Naive thymus-derived CD8-positive, alpha-beta T cell (primary cell): Measurements from ENCODE around the gene MSMB. TPM values are rescaled to one million over a fixed set of nuclear protein-coding genes. Genes with fewer than 3 reads are reported as not detected.
"Not testable (repeated sequence)": the region's sequence is repeated elsewhere in the genome, so short reads cannot be mapped to it uniquely, and the experiment has no call there.

Experiments used
- ATAC-seq, 2 donors: fragments of 150-1000 bp; cut with Tn5 transposase in 1 of 2; sonication (Bioruptor Pico), chemical (Tn5 transposase) in 1 of 2; 1 replicate in 1 of 2; 2 replicates in 1 of 2; pipeline ENCODE4 v1.10.0; 2021; ENCODE audit warnings: mild to moderate bottlenecking in 2 of 2, moderate library complexity in 2 of 2
- POLR2A ChIA-PET: fragments of 350-600 bp; sonication (Branson Sonifier 250); formaldehyde crosslinking; loops from one replicate; lab custom pipeline; 2021; ENCODE audit warnings: antibody characterized with exemption; lab: Charles Lee
- DNase-seq, 10 donors: peaks; one replicate each; pipeline versions ENCODE4 v3.0.0 to v3.0.0-alpha.2; 2020 to 2022
- H3K27ac Mint-ChIP-seq, 10 donors: one replicate each; pipeline ENCODE4 v1.8.0; 2020 to 2022; ENCODE audit warnings: mild to moderate bottlenecking in 10 of 10, mixed read lengths in 10 of 10, moderate library complexity in 4 of 10, inconsistent platforms in 1 of 10
- H3K27me3 Mint-ChIP-seq, 5 donors: one replicate each; pipeline ENCODE4 v1.8.0; 2021 to 2022; ENCODE audit warnings: mixed read lengths in 5 of 5
- H3K36me3 Mint-ChIP-seq, 3 donors: one replicate each; pipeline ENCODE4 v1.8.0; 2020 to 2022; ENCODE audit warnings: mixed read lengths in 3 of 3, mild to moderate bottlenecking in 2 of 3, inconsistent platforms in 1 of 3
- H3K4me1 Mint-ChIP-seq, 4 donors: one replicate each; pipeline ENCODE4 v1.8.0; 2021 to 2022; ENCODE audit warnings: mixed read lengths in 4 of 4
- H3K4me3 Mint-ChIP-seq, 10 donors: one replicate each; pipeline ENCODE4 v1.8.0; 2020 to 2022; ENCODE audit warnings: mild to moderate bottlenecking in 10 of 10, mixed read lengths in 10 of 10, moderate library complexity in 6 of 10, inconsistent platforms in 1 of 10
- H3K9me3 Mint-ChIP-seq, 9 donors: one replicate each; pipeline ENCODE4 v1.8.0; 2020 to 2022; ENCODE audit warnings: mixed read lengths in 9 of 9, mild to moderate bottlenecking in 3 of 9, inconsistent platforms in 1 of 9, moderate library complexity in 1 of 9
- polyA plus RNA-seq, 3 donors: library from polyadenylated mRNA; unstranded; fragments of 300-500 nt; fragmentation: Illumina TruSeq; gene quantifications; one replicate each; pipeline ENCODE4 v1.2.3, GENCODE V29; 2021
- total RNA-seq, 8 experiments: library from RNA in 2 of 8; stranded (reverse) in 2 of 8; gene quantifications; one replicate each; pipeline ENCODE4 v1.2.3 and lab custom pipeline; 2021 to 2026

Gene MSMB
- total RNA-seq (not detected), polyA plus RNA-seq (not detected), total RNA-seq (lab: John Stamatoyannopoulos, UW) (0 reads per million in 6 experiments)

GRCh38 chr10:46046261-46046660, at the start of gene MSMB:
TSS of gene MSMB (minus strand) at chr10:46046269. CDS start at chr10:46046237, 32 bp downstream.
- POLR2A ChIA-PET: no interaction called here
- peak within 1 kb of the TSS in 2 of 10 donors; percentile 4 to 11 for H3K27ac Mint-ChIP-seq
- H3K36me3 Mint-ChIP-seq: no peaks in the 10 kb centered on the region
- no peak for DNase-seq
- no peak for ATAC-seq
- H3K9me3 Mint-ChIP-seq: no peaks in the 10 kb centered on the region
- H3K27me3 Mint-ChIP-seq: no peaks in the 10 kb centered on the region
- no peak within 1 kb of the TSS for H3K4me3 Mint-ChIP-seq
- H3K4me1 Mint-ChIP-seq: peaks cover 0 to 4% (median 2%) of the 10 kb centered on the region in 4 donors

- Mint-ChIP-seq H3K4me3 (peak overlapping the region in 1 of 10 donors; percentile 85), H3K36me3 (peaks cover 0 to 3% (median 0%) of the 10 kb centered on the region in 3 donors), H3K4me1 (peaks cover 10 to 35% (median 14%) of the 10 kb centered on the region in 4 donors), H3K27ac (no peak overlapping the region), H3K27me3 (no peaks in the 10 kb centered on the region), H3K9me3 (no peaks in the 10 kb centered on the region)
- DNase-seq: peak in 3 of 10 donors; percentile 31 to 45 (median 44)
- peak in 1 of 2 donors; percentile 13 for ATAC-seq
- POLR2A ChIA-PET: interaction anchor here (0.8 to 3.0 kb wide), 8 partner anchors 12 to 174 kb away, joined by 3 to 17 read pairs (median 4); no protein-coding TSS in a partner anchor
Measured at GRCh38 chr10:46094931-46095750, 49.1 kb upstream of the MSMB start.

- H3K9me3 Mint-ChIP-seq: no peaks in the 10 kb centered on the region
- peaks cover 8 to 37% (median 10%) of the 10 kb centered on the region in 4 donors for H3K4me1 Mint-ChIP-seq
- DNase-seq (no peak), ATAC-seq (no peak)
- H3K27ac Mint-ChIP-seq: no peak overlapping the region
- H3K36me3 Mint-ChIP-seq: peaks cover 0 to 3% (median 0%) of the 10 kb centered on the region in 3 donors
- no peaks in the 10 kb centered on the region for H3K27me3 Mint-ChIP-seq
- POLR2A ChIA-PET: interaction anchor here (0.6 to 3.0 kb wide), 7 partner anchors 10 to 1017 kb away, joined by 3 to 17 read pairs (median 6); no protein-coding TSS in a partner anchor
- no peak overlapping the region for H3K4me3 Mint-ChIP-seq
Measured at GRCh38 chr10:46094197-46094500, 48.1 kb upstream of the MSMB start.

GRCh38 chr10:46093316-46094196, 47.5 kb upstream of the MSMB start:
- H3K27ac Mint-ChIP-seq, H3K9me3 Mint-ChIP-seq, H3K36me3 Mint-ChIP-seq, H3K27me3 Mint-ChIP-seq, H3K4me3 Mint-ChIP-seq: not testable (repeated sequence)
- peak; percentile 40 to 70 for ATAC-seq
- H3K4me1 Mint-ChIP-seq: peaks cover 4 to 36% (median 7%) of the 10 kb centered on the region in 4 donors
- DNase-seq: peak in 9 of 10 donors; percentile 49 to 84 (median 67)
- POLR2A ChIA-PET: interaction anchor here (0.6 to 3.0 kb wide), 8 partner anchors 11 to 1017 kb away, joined by 3 to 17 read pairs (median 6); no protein-coding TSS in a partner anchor

GRCh38 chr10:46092524-46093081, 46.5 kb upstream of the MSMB start:
- H3K27ac Mint-ChIP-seq: no peak overlapping the region
- peaks cover 0 to 31% (median 5%) of the 10 kb centered on the region in 4 donors for H3K4me1 Mint-ChIP-seq
- peak in 8 of 10 donors; percentile 37 to 77 (median 63) for DNase-seq
- no peak overlapping the region for H3K4me3 Mint-ChIP-seq
- POLR2A ChIA-PET: interaction anchor here (1.2 to 2.3 kb wide), 4 partner anchors 9 to 63 kb away, joined by 6 to 10 read pairs (median 8); no protein-coding TSS in a partner anchor
- ATAC-seq: peak; percentile 53 to 54
- no peaks in the 10 kb centered on the region for H3K9me3 Mint-ChIP-seq
- H3K27me3 Mint-ChIP-seq: no peaks in the 10 kb centered on the region
- H3K36me3 Mint-ChIP-seq: no peaks in the 10 kb centered on the region

- POLR2A ChIA-PET: interaction anchor here (0.8 to 2.3 kb wide), 7 partner anchors 9 to 67 kb away, joined by 3 to 10 read pairs (median 6); no protein-coding TSS in a partner anchor
- Mint-ChIP-seq H3K4me1 (peaks cover 0 to 26% (median 5%) of the 10 kb centered on the region in 4 donors), H3K4me3 (peak overlapping the region in 4 of 10 donors; percentile 53 to 75 (median 64)), H3K36me3 (no peaks in the 10 kb centered on the region), H3K9me3 (no peaks in the 10 kb centered on the region), H3K27me3 (no peaks in the 10 kb centered on the region), H3K27ac (peak overlapping the region in 1 of 10 donors; percentile 81)
- ATAC-seq: peak; percentile 1 to 25
- DNase-seq: peak in 3 of 10 donors; percentile 24 to 38 (median 37)
Measured at GRCh38 chr10:46091828-46092523, 45.9 kb upstream of the MSMB start.

GRCh38 chr10:46091080-46091827, 45.2 kb upstream of the MSMB start:
- peaks cover 0 to 4% (median 0%) of the 10 kb centered on the region in 9 donors for H3K9me3 Mint-ChIP-seq
- DNase-seq: peak in 6 of 10 donors; percentile 21 to 44 (median 35)

GRCh38 chr10:46090258-46090812, 44.3 kb upstream of the MSMB start:
- no peaks in the 10 kb centered on the region for H3K27me3 Mint-ChIP-seq
- no peak for DNase-seq
- POLR2A ChIA-PET: interaction anchor here (1.0 kb wide), 1 partner anchor 16 kb away, joined by 4 read pairs; no protein-coding TSS in a partner anchor
- peak overlapping the region in 8 of 10 donors; percentile 8 to 81 (median 55) for H3K27ac Mint-ChIP-seq
- no peak for ATAC-seq
- H3K36me3 Mint-ChIP-seq: peaks cover 0 to 1% (median 0%) of the 10 kb centered on the region in 3 donors
- peaks cover 0 to 4% (median 0%) of the 10 kb centered on the region in 9 donors for H3K9me3 Mint-ChIP-seq
- peak overlapping the region in 7 of 10 donors; percentile 17 to 75 (median 31) for H3K4me3 Mint-ChIP-seq
- H3K4me1 Mint-ChIP-seq: peaks cover 0 to 21% (median 5%) of the 10 kb centered on the region in 4 donors

More at GRCh38 chr10:46091080-46091827, 45.2 kb upstream of the MSMB start:
- POLR2A ChIA-PET: interaction anchor here (0.6 to 2.3 kb wide), 7 partner anchors 8 to 66 kb away, joined by 3 to 10 read pairs (median 4); no protein-coding TSS in a partner anchor
- Mint-ChIP-seq H3K27me3 (no peaks in the 10 kb centered on the region), H3K4me1 (peaks cover 0 to 22% (median 5%) of the 10 kb centered on the region in 4 donors), H3K27ac (peak overlapping the region in 1 of 10 donors; percentile 81), H3K36me3 (no peaks in the 10 kb centered on the region), H3K4me3 (peak overlapping the region in 4 of 10 donors; percentile 53 to 75 (median 64))
- peak; percentile 25 to 27 for ATAC-seq

GRCh38 chr10:46087381-46087780, 41.3 kb upstream of the MSMB start:
- H3K4me1 Mint-ChIP-seq: peaks cover 0 to 18% (median 5%) of the 10 kb centered on the region in 4 donors
- DNase-seq, H3K27ac Mint-ChIP-seq, POLR2A ChIA-PET, H3K27me3 Mint-ChIP-seq, H3K36me3 Mint-ChIP-seq, H3K4me3 Mint-ChIP-seq, ATAC-seq: not testable (repeated sequence)
- peaks cover 0 to 16% (median 4%) of the 10 kb centered on the region in 9 donors for H3K9me3 Mint-ChIP-seq
